Right kidney (tissue), 1 donor: ENCODE measurements around the gene ZBTB14.

Experiments used
- DNase-seq: peaks from one replicate; pipeline ENCODE4 v3.0.0-alpha.2; 2016

ZBTB14 gene

GRCh38 chr18:5294457-5295230 lies 882 bp downstream of the ZBTB14 start:
- DNase-seq = peak; percentile 87

GRCh38 chr18:5294113-5294456 lies 1.4 kb downstream of the ZBTB14 start:
- DNase-seq = no peak

- no peak for DNase-seq
Measured at GRCh38 chr18:5288517-5288935, 7.0 kb downstream of the ZBTB14 start.

GRCh38 chr18:5287854-5288253 lies 7.7 kb downstream of the ZBTB14 start:
- no peak for DNase-seq

- no peak for DNase-seq
Measured at GRCh38 chr18:5286525-5286924, 9.0 kb downstream of the ZBTB14 start.

- no peak for DNase-seq
Measured at GRCh38 chr18:5285326-5285725, 10.2 kb downstream of the ZBTB14 start.

- no peak for DNase-seq
Measured at GRCh38 chr18:5284808-5285207, 10.7 kb downstream of the ZBTB14 start.

GRCh38 chr18:5282770-5283169 lies 12.8 kb downstream of the ZBTB14 start:
- DNase-seq = no peak

GRCh38 chr18:5276947-5277346 lies 18.6 kb downstream of the ZBTB14 start:
- DNase-seq = no peak

GRCh38 chr18:5275872-5276271 lies 19.7 kb downstream of the ZBTB14 start:
- DNase-seq = no peak

- no peak for DNase-seq
Measured at GRCh38 chr18:5268874-5269273, 26.7 kb downstream of the ZBTB14 start.

- no peak for DNase-seq
Measured at GRCh38 chr18:5266721-5267120, 28.8 kb downstream of the ZBTB14 start.

GRCh38 chr18:5253910-5254309 lies 41.6 kb downstream of the ZBTB14 start:
- DNase-seq = no peak

GRCh38 chr18:5251117-5251516 lies 44.4 kb downstream of the ZBTB14 start:
- DNase-seq = no peak

- DNase-seq = no peak
Measured at GRCh38 chr18:5250603-5251002, 44.9 kb downstream of the ZBTB14 start.

- no peak for DNase-seq
Measured at GRCh38 chr18:5244941-5245340, 50.6 kb downstream of the ZBTB14 start.

GRCh38 chr18:5239447-5239846 lies 56.1 kb downstream of the ZBTB14 start:
- DNase-seq = no peak
